OCI-LY7 (cell line): ENCODE results near the gene MRFAP1. TPM values are rescaled to one million over a fixed set of nuclear protein-coding genes. Genes with fewer than 3 reads are reported as not detected.
A peak's percentile ranks its signal among the peaks of the same experiment; 100 is the strongest.

Experiments
- BruUV-seq: library from RNA; stranded (reverse); fragments of 400-500 nt; replicated peaks from 2 replicates; lab custom pipeline; 2021; lab: Mats Ljungman, UMichigan
- CTCF ChIA-PET: fragments of 300-600 bp; sonication (Branson Sonifier 250); formaldehyde crosslinking; loops from one replicate; lab custom pipeline; 2022; ENCODE audit warnings: antibody characterized with exemption; ENCODE audit not compliant: unreplicated experiment; lab: Charles Lee
- POLR2A ChIA-PET: fragments of 300-600 bp; sonication (Branson Sonifier 250); formaldehyde crosslinking; loops from one replicate; lab custom pipeline; 2022; ENCODE audit warnings: antibody characterized with exemption; lab: Charles Lee
- DNase-seq: peaks from one replicate; pipeline ENCODE4 v3.0.0-alpha.2; 2015; ENCODE audit warnings: low spot score
- H2AFZ ChIP-seq: fragments of 200-600 bp; sonication (generic), shearing (Covaris generic); 2 replicates; pipeline ENCODE4 v1.6.1; 2014; ENCODE audit warnings: mild to moderate bottlenecking, antibody characterized with exemption, low read length, moderate library complexity
- H3K27ac ChIP-seq: fragments of 200-600 bp; sonication (generic); 2 replicates; pipeline ENCODE4 v1.5.1; 2014; ENCODE audit warnings: mixed run types, low read depth, mild to moderate bottlenecking, moderate library complexity, low read length, inconsistent platforms; ENCODE audit not compliant: poor library complexity, severe bottlenecking
- H3K36me3 ChIP-seq: fragments of 200-600 bp; sonication (generic); 2 replicates; pipeline ENCODE4 v1.6.1; 2014; ENCODE audit warnings: mild to moderate bottlenecking, antibody characterized with exemption, low read length, moderate library complexity, mixed read lengths; ENCODE audit not compliant: insufficient read depth
- H3K4me1 ChIP-seq: fragments of 200-600 bp; sonication (generic); 2 replicates; pipeline ENCODE4 v1.5.1; 2014; ENCODE audit warnings: mild to moderate bottlenecking, low read length; ENCODE audit not compliant: insufficient read depth, poor library complexity, severe bottlenecking
- H3K4me2 ChIP-seq: fragments of 200-600 bp; sonication (generic); 2 replicates; pipeline ENCODE4 v1.6.1; 2014; ENCODE audit warnings: mild to moderate bottlenecking, low read length
- H3K4me3 ChIP-seq: fragments of 200-600 bp; sonication (generic); 2 replicates; pipeline ENCODE4 v1.5.1; 2014; ENCODE audit warnings: mild to moderate bottlenecking, low read depth, low read length; ENCODE audit not compliant: poor library complexity, severe bottlenecking
- H3K79me2 ChIP-seq: fragments of 200-600 bp; sonication (generic); 2 replicates; pipeline ENCODE4 v1.6.1; 2016; ENCODE audit warnings: low read depth, mild to moderate bottlenecking, low read length, moderate library complexity, mixed read lengths; ENCODE audit not compliant: insufficient read depth
- H3K9me2 ChIP-seq: fragments of 200-600 bp; sonication (generic); 2 replicates; pipeline ENCODE4 v1.6.1; 2016; ENCODE audit warnings: mild to moderate bottlenecking, low read length, mixed read lengths; ENCODE audit not compliant: insufficient read depth
- H3K9me3 ChIP-seq: fragments of 200-600 bp; sonication (generic); 2 replicates; pipeline ENCODE4 v1.6.1; 2014; ENCODE audit warnings: mild to moderate bottlenecking, mixed run types, low read length, mixed read lengths
- H4K20me1 ChIP-seq: fragments of 200-600 bp; sonication (generic); 2 replicates; pipeline ENCODE4 v1.6.1; 2014; ENCODE audit warnings: mild to moderate bottlenecking, antibody characterized with exemption, low read length, moderate library complexity, mixed read lengths; ENCODE audit not compliant: insufficient read depth
- EZH2phosphoT487 ChIP-seq: fragments of 200-600 bp; sonication (generic); IDR thresholded peaks from 2 replicates; pipeline ENCODE4 v1.6.1; 2018; ENCODE audit warnings: low read depth, borderline replicate concordance, mild to moderate bottlenecking, mixed run types, antibody characterized with exemption, low read length, moderate library complexity, mixed read lengths
- intact Hi-C: fragments of 100-400 bp; cut with micrococcal nuclease; formaldehyde crosslinking; loops from one replicate; pipeline ENCODE4 v1.10.0; 2022; ENCODE audit not compliant: unreplicated experiment
- total RNA-seq, 2 experiments: library from RNA; depleted of rRNA in 1 of 2; stranded (reverse); fragments of >200 nt in 1 of 2; shearing (Covaris generic) in 1 of 2; gene quantifications; 2 replicates each; pipeline ENCODE4 v1.2.3, GENCODE V29; 2014 to 2022
- TF ChIP-seq, protein P1 (sequence below): fragments of 200-600 bp; sonication (generic); conservative IDR thresholded peaks from 2 replicates; pipeline ENCODE4 v1.5.1; 2014; ENCODE audit warnings: mild to moderate bottlenecking, antibody characterized with exemption, low read length, moderate library complexity, mixed read lengths

The MRFAP1 gene
- total RNA-seq, 2 experiments from 2014 or later, result 90.8 to 224 TPM

DNA sequence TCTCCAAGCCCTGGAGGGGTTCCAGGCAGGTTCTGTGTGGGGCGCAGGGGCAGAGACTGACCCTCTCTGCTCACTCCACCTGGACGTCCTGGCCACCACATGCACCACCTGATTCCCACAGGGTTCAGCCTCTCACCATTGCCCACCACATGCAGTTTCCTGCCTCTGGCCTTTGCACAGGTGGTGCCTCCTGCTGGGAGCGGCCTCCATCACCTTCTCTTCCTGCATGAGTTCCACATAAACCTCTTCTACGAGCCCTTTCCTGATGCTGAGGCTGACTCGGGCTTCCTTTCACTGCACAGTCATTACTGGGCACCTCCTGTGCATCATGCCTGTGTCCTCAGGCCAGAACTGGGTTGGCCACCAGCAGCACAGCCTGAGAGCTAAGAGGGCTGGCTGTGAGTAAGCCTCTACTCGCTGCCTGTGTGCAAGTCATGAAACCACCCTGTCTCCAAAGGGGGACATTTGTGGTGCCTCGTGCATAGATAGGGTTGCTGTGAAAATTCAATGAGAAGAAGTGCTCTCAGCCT is 45.6 kb upstream of the MRFAP1 start:
- H3K36me3 ChIP-seq, result no peaks in the 10 kb centered on the region
- H4K20me1 ChIP-seq, result no peaks in the 10 kb centered on the region
- ChIA-PET CTCF (no interaction called here), POLR2A (no interaction called here)
- no peak overlapping the region for H2AFZ ChIP-seq
- no peak for TF ChIP-seq EZH2phosphoT487
- TF ChIP-seq, protein P1, sequence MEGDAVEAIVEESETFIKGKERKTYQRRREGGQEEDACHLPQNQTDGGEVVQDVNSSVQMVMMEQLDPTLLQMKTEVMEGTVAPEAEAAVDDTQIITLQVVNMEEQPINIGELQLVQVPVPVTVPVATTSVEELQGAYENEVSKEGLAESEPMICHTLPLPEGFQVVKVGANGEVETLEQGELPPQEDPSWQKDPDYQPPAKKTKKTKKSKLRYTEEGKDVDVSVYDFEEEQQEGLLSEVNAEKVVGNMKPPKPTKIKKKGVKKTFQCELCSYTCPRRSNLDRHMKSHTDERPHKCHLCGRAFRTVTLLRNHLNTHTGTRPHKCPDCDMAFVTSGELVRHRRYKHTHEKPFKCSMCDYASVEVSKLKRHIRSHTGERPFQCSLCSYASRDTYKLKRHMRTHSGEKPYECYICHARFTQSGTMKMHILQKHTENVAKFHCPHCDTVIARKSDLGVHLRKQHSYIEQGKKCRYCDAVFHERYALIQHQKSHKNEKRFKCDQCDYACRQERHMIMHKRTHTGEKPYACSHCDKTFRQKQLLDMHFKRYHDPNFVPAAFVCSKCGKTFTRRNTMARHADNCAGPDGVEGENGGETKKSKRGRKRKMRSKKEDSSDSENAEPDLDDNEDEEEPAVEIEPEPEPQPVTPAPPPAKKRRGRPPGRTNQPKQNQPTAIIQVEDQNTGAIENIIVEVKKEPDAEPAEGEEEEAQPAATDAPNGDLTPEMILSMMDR, result no peak
- no peak overlapping the region for H3K4me3 ChIP-seq
- BruUV-seq, result no TSS peak
- H3K9me3 ChIP-seq, result no peaks in the 10 kb centered on the region
- H3K9me2 ChIP-seq, result no peaks in the 10 kb centered on the region
- H3K79me2 ChIP-seq, result no peaks in the 10 kb centered on the region
- intact Hi-C loops, result no loop called here
- peaks cover 31% of the 10 kb centered on the region for H3K4me1 ChIP-seq
- DNase-seq, result no peak
- no peak overlapping the region for H3K27ac ChIP-seq
- H3K4me2 ChIP-seq, result no peak overlapping the region

DNA sequence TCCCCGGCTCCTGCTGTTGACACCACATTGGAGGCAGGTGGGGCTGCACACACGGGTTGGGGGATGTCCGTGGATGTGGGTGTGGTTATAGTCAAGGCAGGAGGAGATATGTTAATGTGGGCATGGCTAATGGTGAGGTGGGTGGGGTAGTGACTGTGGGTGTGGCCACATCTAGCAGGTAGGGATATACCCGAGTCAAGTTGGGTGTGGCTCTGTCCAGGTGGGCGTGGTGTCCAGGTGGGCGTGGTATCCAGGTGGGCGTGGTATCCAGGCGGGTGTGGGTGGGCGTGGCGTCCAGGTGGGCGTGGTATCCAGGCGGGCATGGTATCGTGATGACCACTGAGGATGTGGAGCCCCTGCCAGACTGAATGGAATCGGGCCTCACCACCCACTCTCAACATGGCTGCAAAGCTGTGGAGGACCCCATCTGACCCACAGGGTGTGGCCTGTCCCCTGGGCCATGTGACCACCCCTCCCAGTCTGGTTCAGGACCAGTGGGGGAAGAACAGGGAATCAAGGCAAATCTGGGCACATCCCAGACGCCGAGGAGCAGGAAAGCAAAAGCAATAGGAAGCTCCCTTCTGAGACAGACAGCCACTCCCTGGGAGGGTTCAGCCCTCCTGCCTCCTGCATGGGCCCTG is 44.5 kb upstream of the MRFAP1 start:
- H3K9me3 ChIP-seq, result no peaks in the 10 kb centered on the region
- intact Hi-C loops, result no loop called here
- no peaks in the 10 kb centered on the region for H3K9me2 ChIP-seq
- H2AFZ ChIP-seq, result no peak overlapping the region
- H3K4me1 ChIP-seq, result peaks cover 29% of the 10 kb centered on the region
- no TSS peak for BruUV-seq
- TF ChIP-seq, protein P1, result no peak
- TF ChIP-seq EZH2phosphoT487, result no peak
- POLR2A ChIA-PET, result no interaction called here
- no peaks in the 10 kb centered on the region for H3K79me2 ChIP-seq
- no peak overlapping the region for H3K4me2 ChIP-seq
- H3K27ac ChIP-seq, result no peak overlapping the region
- no peak overlapping the region for H3K4me3 ChIP-seq
- peak; percentile 65 for DNase-seq
- H4K20me1 ChIP-seq, result no peaks in the 10 kb centered on the region
- no peaks in the 10 kb centered on the region for H3K36me3 ChIP-seq
- CTCF ChIA-PET, result no interaction called here

DNA sequence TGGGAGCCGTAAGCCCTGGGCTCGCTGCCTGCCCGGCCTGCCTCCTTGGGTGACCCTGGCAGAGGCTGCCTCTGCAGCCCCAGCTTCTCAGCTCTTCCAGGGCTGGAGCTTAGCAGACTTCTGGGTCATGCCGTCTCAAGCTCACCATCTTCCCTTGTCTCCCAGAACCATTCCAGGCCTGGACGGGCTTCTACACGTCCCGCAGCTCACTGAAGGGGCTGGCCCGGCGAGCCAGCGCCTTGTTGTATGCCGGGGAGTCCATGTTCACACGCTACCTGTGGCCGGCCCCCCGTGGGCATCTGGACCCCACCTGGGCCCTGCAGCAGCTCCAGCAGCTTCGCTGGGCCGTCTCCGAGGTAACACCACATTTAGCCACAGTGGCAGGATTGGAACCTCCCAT is 43.5 kb upstream of the MRFAP1 start:
- no peak for DNase-seq
- no peak overlapping the region for H2AFZ ChIP-seq
- intact Hi-C loops, result no loop called here
- H3K79me2 ChIP-seq, result no peaks in the 10 kb centered on the region
- TF ChIP-seq EZH2phosphoT487, result no peak
- TF ChIP-seq, protein P1, result no peak
- H3K9me2 ChIP-seq, result no peaks in the 10 kb centered on the region
- BruUV-seq, result no TSS peak
- H3K4me3 ChIP-seq, result no peak overlapping the region
- H3K27ac ChIP-seq, result no peak overlapping the region
- no peak overlapping the region for H3K4me2 ChIP-seq
- H3K36me3 ChIP-seq, result no peaks in the 10 kb centered on the region
- H3K9me3 ChIP-seq, result no peaks in the 10 kb centered on the region
- H3K4me1 ChIP-seq, result peaks cover 19% of the 10 kb centered on the region
- no peaks in the 10 kb centered on the region for H4K20me1 ChIP-seq
- ChIA-PET CTCF (no interaction called here), POLR2A (no interaction called here)
